ES-I3 (cell line): ENCODE measurements around the gene ZC3H4.

ENCODE experiments used
- H3K36me3 ChIP-seq: 2 replicates; pipeline ENCODE4 v1.6.1; 2013; ENCODE audit warnings: mild to moderate bottlenecking, low read length, control low read depth, moderate library complexity; ENCODE audit not compliant: insufficient read depth
- H3K4me1 ChIP-seq: 2 replicates; pipeline ENCODE4 v1.6.1; 2013; ENCODE audit warnings: mild to moderate bottlenecking, control low read depth, low read length; ENCODE audit not compliant: insufficient read depth
- H3K9ac ChIP-seq: 2 replicates; pipeline ENCODE4 v1.6.1; 2013; ENCODE audit warnings: low read depth, mild to moderate bottlenecking, low read length, moderate library complexity
- H3K9me3 ChIP-seq: 2 replicates; pipeline ENCODE4 v1.6.1; 2013; ENCODE audit warnings: mild to moderate bottlenecking, low read length, moderate library complexity; ENCODE audit not compliant: control insufficient read depth, insufficient read depth

The ZC3H4 gene

GRCh38 chr19:47112997-47113849 is at the start of gene ZC3H4:
Gene ZC3H4, minus strand, starts transcription at chr19:47113776. Its CDS starts 1,192 bp downstream, at chr19:47112584.
- H3K9me3 ChIP-seq = no peaks in the 10 kb centered on the region
- H3K36me3 ChIP-seq = peaks cover 7% of the 10 kb centered on the region; the same call in 1 of the 2 replicates
- H3K9ac ChIP-seq = peak within 1 kb of the TSS; percentile 90
- H3K4me1 ChIP-seq = peaks cover 26% of the 10 kb centered on the region

GRCh38 chr19:47161876-47162489 is 48.4 kb upstream of the ZC3H4 start:
- Histone ChIP-seq H3K9me3 (no peaks in the 10 kb centered on the region), H3K36me3 (peaks cover 33% of the 10 kb centered on the region), H3K4me1 (peaks cover 19% of the 10 kb centered on the region), H3K9ac (no peak overlapping the region)

DNA sequence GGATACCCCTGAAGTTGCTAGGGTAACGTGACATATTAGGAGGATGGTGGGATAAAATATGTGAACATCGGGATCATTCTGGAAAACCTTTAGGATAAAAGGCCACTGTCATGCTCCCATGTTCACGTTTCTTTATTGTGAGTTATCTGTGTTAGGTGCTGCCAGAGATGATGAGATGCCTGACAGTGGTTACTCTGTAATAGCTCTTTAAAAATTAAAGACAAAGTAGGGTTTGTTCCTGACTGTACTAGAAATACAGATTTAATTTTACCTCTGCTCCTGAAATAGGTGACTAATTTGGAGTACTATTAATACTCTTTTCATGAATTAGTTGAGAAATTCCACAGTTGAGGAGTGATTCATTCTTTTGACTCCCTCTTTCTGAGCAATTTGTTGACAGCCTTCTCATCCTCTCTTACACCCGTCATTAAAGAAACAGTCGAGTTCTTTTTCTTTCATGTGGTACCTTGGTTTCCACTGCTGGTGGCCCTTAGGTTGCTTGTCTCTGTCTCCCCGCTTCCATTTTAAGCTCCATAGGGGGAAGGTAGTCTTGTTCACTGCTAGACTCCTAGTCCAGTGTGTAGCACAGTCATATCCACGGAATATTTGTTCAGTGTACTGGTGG is 45.4 kb upstream of the ZC3H4 start:
- no peak overlapping the region for H3K9ac ChIP-seq
- peaks cover 26% of the 10 kb centered on the region for H3K4me1 ChIP-seq
- peaks cover 32% of the 10 kb centered on the region for H3K36me3 ChIP-seq
- no peaks in the 10 kb centered on the region for H3K9me3 ChIP-seq

GRCh38 chr19:47158367-47158791 is 44.8 kb upstream of the ZC3H4 start:
- Histone ChIP-seq H3K9ac (peak overlapping the region; percentile 14), H3K4me1 (peaks cover 26% of the 10 kb centered on the region), H3K9me3 (no peaks in the 10 kb centered on the region), H3K36me3 (peaks cover 33% of the 10 kb centered on the region)

DNA sequence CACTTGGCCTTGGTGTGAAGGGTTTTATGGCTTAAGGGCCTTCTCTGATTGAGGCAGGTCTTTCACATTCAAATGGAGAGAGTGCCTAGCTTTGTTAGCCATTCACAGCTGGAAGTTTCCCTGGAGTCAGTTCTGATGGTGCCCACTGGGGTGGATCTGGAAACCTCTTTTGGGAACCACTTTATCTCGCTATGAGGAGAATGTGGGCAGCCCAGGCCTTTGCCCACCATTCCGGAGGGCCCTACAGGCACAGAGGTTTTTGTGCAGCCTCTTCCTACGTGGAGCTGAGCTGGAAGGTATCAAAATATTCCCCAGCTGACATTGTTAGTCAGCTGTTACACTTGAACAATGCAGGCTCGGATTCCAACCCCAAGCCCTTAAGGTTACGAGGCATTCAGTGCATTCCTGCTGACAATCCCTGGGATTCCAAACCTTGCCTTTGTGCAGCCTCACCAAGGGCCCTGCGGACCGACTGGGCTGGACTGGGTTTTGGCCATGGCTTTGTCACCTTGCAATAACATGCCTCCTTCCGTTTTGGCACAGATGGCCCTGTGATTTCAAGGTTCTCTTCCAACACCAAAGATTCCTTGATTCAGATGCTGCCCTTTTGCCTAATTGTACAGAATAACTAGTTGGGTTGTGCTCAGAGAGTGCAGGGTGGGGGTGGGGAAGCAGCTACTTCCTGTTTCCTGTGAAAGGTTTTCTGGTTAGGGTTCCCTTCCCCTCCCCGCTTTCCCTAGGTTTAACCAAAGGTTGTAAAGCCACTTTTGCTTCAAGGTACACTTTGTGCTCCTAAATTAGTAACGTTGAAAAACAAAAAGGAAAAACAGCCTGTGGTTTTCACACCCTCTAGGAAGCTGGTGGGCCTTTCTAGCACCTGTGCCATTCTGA is 44.1 kb upstream of the ZC3H4 start:
- Histone ChIP-seq H3K4me1 (peaks cover 26% of the 10 kb centered on the region), H3K36me3 (peaks cover 39% of the 10 kb centered on the region), H3K9me3 (no peaks in the 10 kb centered on the region), H3K9ac (peak overlapping the region; percentile 14)

DNA sequence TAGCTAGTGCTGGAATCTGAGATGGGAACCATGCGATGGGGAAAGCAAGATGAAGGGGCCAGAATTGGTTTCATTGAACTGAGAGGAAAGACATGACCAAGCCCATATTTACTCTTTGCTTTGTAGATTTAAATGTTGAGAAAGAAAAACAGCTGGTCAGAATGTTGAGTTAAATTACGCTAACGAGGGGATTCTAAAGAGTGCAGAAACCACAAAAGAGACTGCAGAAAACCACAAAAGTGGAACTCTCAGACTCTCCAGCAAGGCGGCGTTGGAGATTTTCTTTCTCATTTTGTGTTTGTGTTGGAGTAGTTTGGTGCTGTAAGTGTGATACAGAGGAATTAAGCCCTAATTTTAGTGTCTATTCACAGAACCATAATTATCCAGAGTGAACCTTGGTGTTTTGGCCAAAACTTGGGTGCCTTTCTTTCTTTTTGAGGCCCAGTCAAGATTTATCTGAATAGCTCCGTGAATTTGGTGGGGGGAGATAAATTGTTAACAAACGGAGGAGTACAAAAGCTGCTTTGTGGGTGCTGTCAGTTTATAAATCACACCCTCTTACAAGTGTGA is 43.4 kb upstream of the ZC3H4 start:
- H3K4me1 ChIP-seq = peaks cover 27% of the 10 kb centered on the region
- H3K9me3 ChIP-seq = no peaks in the 10 kb centered on the region
- H3K9ac ChIP-seq = no peak overlapping the region; the same call in 1 of the 2 replicates
- H3K36me3 ChIP-seq = peaks cover 44% of the 10 kb centered on the region

DNA sequence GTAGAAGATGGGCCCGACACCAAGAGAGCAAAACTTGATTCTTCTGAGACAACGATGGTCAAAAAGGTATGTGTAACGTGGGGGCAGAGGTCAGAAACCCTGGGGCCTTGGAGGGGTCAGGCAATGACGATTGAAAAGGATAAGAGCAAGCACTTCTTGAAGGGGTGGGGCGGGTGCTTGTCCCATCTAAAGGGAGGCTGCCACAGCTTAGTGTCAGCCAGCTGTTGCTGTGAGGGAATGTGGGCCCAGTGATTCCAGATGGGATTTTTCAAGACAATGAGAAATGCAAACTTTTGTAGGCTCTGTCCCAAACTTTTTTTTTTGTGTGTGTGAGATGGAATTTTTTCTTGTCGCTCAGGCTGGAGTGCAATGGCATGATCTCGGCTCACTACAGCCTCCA is 41.6 kb upstream of the ZC3H4 start:
- Histone ChIP-seq H3K36me3 (peaks cover 49% of the 10 kb centered on the region), H3K4me1 (peaks cover 28% of the 10 kb centered on the region), H3K9me3 (no peaks in the 10 kb centered on the region), H3K9ac (no peak overlapping the region)

- Histone ChIP-seq H3K4me1 (peaks cover 17% of the 10 kb centered on the region), H3K9me3 (no peaks in the 10 kb centered on the region), H3K9ac (no peak overlapping the region), H3K36me3 (peaks cover 43% of the 10 kb centered on the region)
Observed at GRCh38 chr19:47153266-47153665, 39.7 kb upstream of the ZC3H4 start.

DNA sequence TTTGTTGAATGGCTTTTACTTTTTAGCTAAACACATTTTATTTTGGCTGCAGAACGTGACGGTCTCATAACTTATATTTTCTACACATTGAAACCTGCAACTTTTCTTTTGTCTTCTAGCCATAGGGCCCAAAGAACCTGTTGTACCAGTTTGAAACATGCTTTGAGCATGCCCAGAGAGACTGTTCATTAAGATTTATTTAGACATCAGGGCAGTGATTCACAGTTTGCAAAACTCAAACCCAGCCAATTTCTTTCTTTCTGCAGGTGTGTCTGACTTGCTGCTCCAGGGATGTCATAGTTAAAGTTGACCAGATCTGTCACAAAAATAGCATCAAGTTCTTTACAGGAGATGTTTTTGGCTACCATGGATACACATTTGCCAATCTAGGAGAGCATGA is 39.1 kb upstream of the ZC3H4 start:
- no peaks in the 10 kb centered on the region for H3K9me3 ChIP-seq
- H3K36me3 ChIP-seq = peaks cover 44% of the 10 kb centered on the region
- peaks cover 10% of the 10 kb centered on the region for H3K4me1 ChIP-seq
- no peak overlapping the region for H3K9ac ChIP-seq

- H3K9me3 ChIP-seq = no peaks in the 10 kb centered on the region
- H3K36me3 ChIP-seq = peaks cover 46% of the 10 kb centered on the region
- no peak overlapping the region for H3K9ac ChIP-seq
- peaks cover 10% of the 10 kb centered on the region for H3K4me1 ChIP-seq
Observed at GRCh38 chr19:47152205-47152604, 38.6 kb upstream of the ZC3H4 start.

- Histone ChIP-seq H3K36me3 (peaks cover 51% of the 10 kb centered on the region), H3K9me3 (no peaks in the 10 kb centered on the region), H3K4me1 (peaks cover 5% of the 10 kb centered on the region), H3K9ac (no peak overlapping the region)
Observed at GRCh38 chr19:47151627-47152026, 38.1 kb upstream of the ZC3H4 start.

- Histone ChIP-seq H3K36me3 (peaks cover 66% of the 10 kb centered on the region), H3K9me3 (no peaks in the 10 kb centered on the region), H3K4me1 (peaks cover 1% of the 10 kb centered on the region; the same call in 1 of the 2 replicates), H3K9ac (no peak overlapping the region)
Observed at GRCh38 chr19:47146920-47147319, 33.3 kb upstream of the ZC3H4 start.

DNA sequence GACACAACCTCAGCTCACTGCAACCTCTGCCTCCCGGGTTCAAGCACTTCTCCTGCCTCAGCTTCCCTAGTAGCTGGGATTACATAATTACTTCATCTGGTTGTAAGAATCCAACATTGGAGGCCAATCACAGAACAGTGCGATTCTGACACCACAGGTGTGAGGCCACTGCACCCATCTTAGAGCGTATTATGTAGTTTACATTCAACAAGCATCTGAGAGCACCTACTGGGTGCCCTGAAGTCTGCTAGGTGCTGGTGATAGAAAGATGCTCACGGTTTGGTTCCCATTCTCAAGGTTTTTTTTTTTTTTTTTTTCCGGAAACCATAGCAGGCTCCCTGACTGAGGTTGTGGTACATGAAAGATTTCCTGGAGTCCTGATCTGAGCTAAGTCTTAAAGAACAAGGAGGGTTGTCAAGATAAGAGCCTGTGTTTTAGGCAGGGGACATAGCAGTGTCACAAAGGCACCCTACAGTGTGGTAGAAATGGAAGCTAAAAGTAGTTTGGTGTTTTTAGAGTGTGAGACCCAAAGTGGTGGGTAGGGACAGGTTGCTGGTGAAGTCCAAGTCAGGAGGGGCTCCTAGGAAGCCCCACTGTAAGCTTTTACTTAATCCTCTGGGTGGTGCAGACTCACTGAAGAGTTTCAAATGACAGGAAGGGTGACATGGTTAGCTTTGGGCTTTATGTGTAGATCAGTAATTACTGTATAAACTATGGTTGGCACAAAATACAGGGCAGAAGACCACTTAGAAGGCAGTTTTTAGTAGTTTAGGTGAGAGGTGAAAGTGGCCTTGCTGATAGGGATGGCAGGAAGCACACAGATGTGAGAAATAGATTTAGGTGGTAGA is 32.3 kb upstream of the ZC3H4 start:
- peaks cover 6% of the 10 kb centered on the region for H3K4me1 ChIP-seq
- no peaks in the 10 kb centered on the region for H3K9me3 ChIP-seq
- peaks cover 58% of the 10 kb centered on the region for H3K36me3 ChIP-seq
- H3K9ac ChIP-seq = no peak overlapping the region
